CD4-positive, CD25-positive, alpha-beta regulatory T cell (primary cell): ENCODE data around the gene SSBP3. TPM values are rescaled to one million over a fixed set of nuclear protein-coding genes. Genes with fewer than 3 reads are reported as not detected.
"Not testable (repeated sequence)": the region's sequence is repeated elsewhere in the genome, so short reads cannot be mapped to it uniquely, and the experiment has no call there.

Experiments used
- ATAC-seq, 2 donors: fragments of 150-1000 bp; cut with Tn5 transposase; one replicate each; pipeline ENCODE4 v1.10.0; 2021; ENCODE audit warnings: low read depth in 2 of 2, moderate number of reproducible peaks in 2 of 2, moderate library complexity in 1 of 2
- DNase-seq, 3 donors: peaks; one replicate each; pipeline versions ENCODE4 v3.0.0 to v3.0.0-alpha.2; 2012 to 2022; ENCODE audit warnings: mixed read lengths in 1 of 3
- H3K27ac ChIP-seq: one replicate; pipeline ENCODE4 v1.7.0; 2013; ENCODE audit warnings: mild to moderate bottlenecking, low read length; ENCODE audit not compliant: insufficient read depth, poor library complexity, severe bottlenecking
- H3K27me3 ChIP-seq: one replicate; pipeline ENCODE4 v1.7.0; 2013; ENCODE audit warnings: low read length; ENCODE audit not compliant: control insufficient read depth, insufficient read depth
- H3K36me3 ChIP-seq: one replicate; pipeline ENCODE4 v1.7.0; 2013; ENCODE audit warnings: mild to moderate bottlenecking, low read length, moderate library complexity; ENCODE audit not compliant: control insufficient read depth, insufficient read depth
- H3K4me1 ChIP-seq: 2 replicates; pipeline ENCODE4 v1.7.0; 2013; ENCODE audit warnings: mild to moderate bottlenecking, low read length; ENCODE audit not compliant: insufficient read depth, control insufficient read depth, poor library complexity, severe bottlenecking
- H3K4me3 ChIP-seq: one replicate; pipeline ENCODE4 v1.7.0; 2013; ENCODE audit warnings: low read depth, mild to moderate bottlenecking, low read length, moderate library complexity
- H3K9me3 ChIP-seq, 2 experiments: 1 replicate in 1 of 2; 2 replicates in 1 of 2; pipeline ENCODE4 v1.7.0; 2013; ENCODE audit warnings: low read length in 2 of 2, mild to moderate bottlenecking in 1 of 2, moderate library complexity in 1 of 2; ENCODE audit not compliant: control insufficient read depth in 2 of 2
- H3K27ac Mint-ChIP-seq, 3 donors: one replicate each; pipeline ENCODE4 v1.8.0; 2020 to 2022; ENCODE audit warnings: mild to moderate bottlenecking in 3 of 3, mixed read lengths in 3 of 3, moderate library complexity in 2 of 3
- H3K27me3 Mint-ChIP-seq: one replicate; pipeline ENCODE4 v1.8.0; 2022; ENCODE audit warnings: mild to moderate bottlenecking, mixed read lengths
- H3K36me3 Mint-ChIP-seq: one replicate; pipeline ENCODE4 v1.8.0; 2020; ENCODE audit warnings: mixed read lengths
- H3K4me1 Mint-ChIP-seq, 4 donors: one replicate each; pipeline ENCODE4 v1.8.0; 2020 to 2022; ENCODE audit warnings: mixed read lengths in 4 of 4, mild to moderate bottlenecking in 1 of 4
- H3K4me3 Mint-ChIP-seq, 4 donors: one replicate each; pipeline ENCODE4 v1.8.0; 2020 to 2022; ENCODE audit warnings: mild to moderate bottlenecking in 4 of 4, mixed read lengths in 4 of 4, moderate library complexity in 3 of 4
- H3K9me3 Mint-ChIP-seq, 7 donors: one replicate each; pipeline ENCODE4 v1.8.0; 2020 to 2022; ENCODE audit warnings: mixed read lengths in 7 of 7, mild to moderate bottlenecking in 3 of 7, moderate library complexity in 2 of 7
- polyA plus RNA-seq, 4 donors: library from polyadenylated mRNA; unstranded; fragments of 300-500 nt; fragmentation: Illumina TruSeq; gene quantifications; one replicate each; pipeline ENCODE4 v1.2.3, GENCODE V29; 2021
- total RNA-seq: library from RNA; stranded (reverse); gene quantifications from one replicate; pipeline ENCODE4 v1.2.3, GENCODE V29; 2022

SSBP3 gene
- 30.6 TPM for total RNA-seq
- polyA plus RNA-seq, result 1 to 10 TPM; 5.4 to 7.4 (median 6.9) TPM

GRCh38 chr1:54406339-54407153 lies at the start of gene SSBP3:
Gene SSBP3 (minus strand): TSS chr1:54406394.
- DNase-seq, result peak; percentile 87 to 95 (median 93)
- Histone ChIP-seq H3K4me3 (peak within 1 kb of the TSS; percentile 86), H3K4me1 (peaks cover 49% of the 10 kb centered on the region), H3K27ac (peak within 1 kb of the TSS; percentile 89), H3K27me3 (no peaks in the 10 kb centered on the region), H3K9me3 (no peaks in the 10 kb centered on the region), H3K36me3 (peaks cover 5% of the 10 kb centered on the region)
- peaks cover 30 to 68% (median 50%) of the 10 kb centered on the region in 4 donors for H3K4me1 Mint-ChIP-seq
- H3K27me3 Mint-ChIP-seq, result peaks cover 15% of the 10 kb centered on the region
- H3K9me3 Mint-ChIP-seq, result peaks cover 0 to 2% (median 0%) of the 10 kb centered on the region in 7 donors
- peak; percentile 94 to 95 for ATAC-seq
- H3K4me3 Mint-ChIP-seq, result peak within 1 kb of the TSS; percentile 99 to 100 (median 99)
- H3K36me3 Mint-ChIP-seq, result peaks cover 27% of the 10 kb centered on the region
- H3K27ac Mint-ChIP-seq, result peak within 1 kb of the TSS; percentile 94 to 96 (median 95)

GRCh38 chr1:54453509-54453908 lies 47.3 kb upstream of the SSBP3 start:
- no peak for DNase-seq
- ATAC-seq, result no peak
- H3K27me3 Mint-ChIP-seq, result peaks cover 8% of the 10 kb centered on the region
- peak overlapping the region in 1 of 3 donors; percentile 20 for H3K27ac Mint-ChIP-seq
- peaks cover 0 to 4% (median 1%) of the 10 kb centered on the region in 4 donors for H3K4me1 Mint-ChIP-seq
- no peaks in the 10 kb centered on the region for H3K27me3 ChIP-seq
- H3K9me3 ChIP-seq, result no peaks in the 10 kb centered on the region
- no peak overlapping the region for H3K4me3 ChIP-seq
- peaks cover 3% of the 10 kb centered on the region for H3K36me3 Mint-ChIP-seq
- H3K27ac ChIP-seq, result no peak overlapping the region
- no peaks in the 10 kb centered on the region for H3K4me1 ChIP-seq
- no peaks in the 10 kb centered on the region for H3K36me3 ChIP-seq
- no peak overlapping the region for H3K4me3 Mint-ChIP-seq
- peaks cover 0 to 6% (median 3%) of the 10 kb centered on the region in 7 donors for H3K9me3 Mint-ChIP-seq

- Histone ChIP-seq H3K9me3 (no peaks in the 10 kb centered on the region), H3K4me3 (no peak overlapping the region), H3K27ac (no peak overlapping the region), H3K36me3 (no peaks in the 10 kb centered on the region), H3K27me3 (no peaks in the 10 kb centered on the region), H3K4me1 (no peaks in the 10 kb centered on the region)
- peaks cover 0 to 6% (median 2%) of the 10 kb centered on the region in 7 donors for H3K9me3 Mint-ChIP-seq
- peaks cover 3% of the 10 kb centered on the region for H3K36me3 Mint-ChIP-seq
- ATAC-seq (no peak), DNase-seq (no peak)
- peak overlapping the region in 1 of 3 donors; percentile 20 for H3K27ac Mint-ChIP-seq
- H3K4me3 Mint-ChIP-seq, result no peak overlapping the region
- peaks cover 0 to 2% (median under 1%) of the 10 kb centered on the region in 4 donors for H3K4me1 Mint-ChIP-seq
- H3K27me3 Mint-ChIP-seq, result peaks cover 8% of the 10 kb centered on the region
These were observed 46.8 kb upstream of the SSBP3 start for GRCh38 chr1:54453022-54453421.

- H3K9me3 ChIP-seq, H3K27ac ChIP-seq, H3K9me3 Mint-ChIP-seq, H3K36me3 Mint-ChIP-seq, ATAC-seq, H3K36me3 ChIP-seq, H3K27me3 ChIP-seq, H3K27ac Mint-ChIP-seq, DNase-seq, H3K4me3 ChIP-seq, H3K4me1 ChIP-seq, H3K4me1 Mint-ChIP-seq, H3K4me3 Mint-ChIP-seq: not testable (repeated sequence)
- H3K27me3 Mint-ChIP-seq, result peaks cover 10% of the 10 kb centered on the region
These were observed 43.2 kb upstream of the SSBP3 start for GRCh38 chr1:54449431-54449830.

- H3K27me3 Mint-ChIP-seq, result peaks cover 10% of the 10 kb centered on the region
These were observed 42.6 kb upstream of the SSBP3 start for GRCh38 chr1:54448801-54449200.

GRCh38 chr1:54447081-54447480 lies 40.9 kb upstream of the SSBP3 start:
- not testable (repeated sequence) for H3K27ac ChIP-seq, H3K4me3 Mint-ChIP-seq, H3K9me3 Mint-ChIP-seq, H3K9me3 ChIP-seq, H3K27ac Mint-ChIP-seq, H3K27me3 ChIP-seq, H3K4me1 Mint-ChIP-seq, DNase-seq, H3K4me3 ChIP-seq, ATAC-seq, H3K4me1 ChIP-seq, H3K36me3 ChIP-seq, H3K36me3 Mint-ChIP-seq
- peaks cover 10% of the 10 kb centered on the region for H3K27me3 Mint-ChIP-seq

More at GRCh38 chr1:54448801-54449200, 42.6 kb upstream of the SSBP3 start:
- H3K4me1 ChIP-seq, H3K36me3 ChIP-seq, H3K9me3 ChIP-seq, H3K4me3 ChIP-seq, H3K9me3 Mint-ChIP-seq, H3K4me3 Mint-ChIP-seq, H3K36me3 Mint-ChIP-seq, H3K27ac Mint-ChIP-seq, ATAC-seq, H3K27me3 ChIP-seq, DNase-seq, H3K4me1 Mint-ChIP-seq, H3K27ac ChIP-seq: not testable (repeated sequence)

GRCh38 chr1:54442185-54442584 lies 36.0 kb upstream of the SSBP3 start:
- ATAC-seq (no peak), DNase-seq (no peak)
- no peaks in the 10 kb centered on the region for H3K36me3 Mint-ChIP-seq
- no peaks in the 10 kb centered on the region for H3K36me3 ChIP-seq
- H3K4me3 ChIP-seq, result no peak overlapping the region
- no peak overlapping the region for H3K27ac Mint-ChIP-seq
- H3K27me3 ChIP-seq, result no peaks in the 10 kb centered on the region
- H3K4me3 Mint-ChIP-seq, result no peak overlapping the region
- peaks cover 0 to 6% (median 0%) of the 10 kb centered on the region in 7 donors for H3K9me3 Mint-ChIP-seq
- peaks cover 0 to 4% (median 0%) of the 10 kb centered on the region in 4 donors for H3K4me1 Mint-ChIP-seq
- no peak overlapping the region for H3K27ac ChIP-seq
- peaks cover 7% of the 10 kb centered on the region for H3K27me3 Mint-ChIP-seq
- no peaks in the 10 kb centered on the region for H3K4me1 ChIP-seq
- H3K9me3 ChIP-seq, result no peaks in the 10 kb centered on the region
